ENCODE measurements around the gene DIO3. TPM values are rescaled to one million over a fixed set of nuclear protein-coding genes. Genes with fewer than 3 reads are reported as not detected.

DIO3 gene
- total and polyA plus RNA-seq, 2 donors from 2014 or later: 0.17 to 0.94 TPM

- no peak for DNase-seq
- Histone ChIP-seq H3K9me3 (ENCODE audit: control insufficient read depth in 2 of 3, insufficient read depth in 1 of 3, low read length in 3 of 3) (no peaks in the 10 kb centered on the region), H3K27ac (ENCODE audit: low read depth in 2 of 2, low read length in 2 of 2) (no peak overlapping the region), H3K4me3 (ENCODE audit: low read length in 3 of 3) (no peak overlapping the region), H3K9ac (ENCODE audit: low read length in 3 of 3) (no peak overlapping the region), H3K27me3 (ENCODE audit: control insufficient read depth, insufficient read depth, low read length) (no peaks in the 10 kb centered on the region), H3K36me3 (ENCODE audit: control insufficient read depth in 2 of 3, insufficient read depth in 3 of 3, low read length in 3 of 3) (no peaks in the 10 kb centered on the region), H3K4me1 (ENCODE audit: control insufficient read depth in 2 of 3, insufficient read depth in 2 of 3, low read depth in 1 of 3, low read length in 3 of 3) (no peaks in the 10 kb centered on the region)
- no peak for TF ChIP-seq CTCF (IDR thresholded peaks at IDR 0.05; ENCODE audit: borderline replicate concordance, extremely low read depth, insufficient read depth)
- intact Hi-C loops (cut with DNase I): no loop called here
- FAIRE-seq: no peak
Measured at GRCh38 chr14:101534198-101534597, 27.1 kb upstream of the DIO3 start.

GRCh38 chr14:101535232-101535631 lies 26.1 kb upstream of the DIO3 start:
- DNase-seq (peak in 1 of 5 donors; percentile 29), FAIRE-seq (no peak)
- intact Hi-C loops (cut with DNase I): no loop called here
- no peaks in the 10 kb centered on the region for H3K36me3 ChIP-seq (ENCODE audit: control insufficient read depth in 2 of 3, insufficient read depth in 3 of 3, low read length in 3 of 3)
- H3K9ac ChIP-seq (ENCODE audit: low read length in 3 of 3): no peak overlapping the region
- TF ChIP-seq CTCF (IDR thresholded peaks at IDR 0.05; ENCODE audit: borderline replicate concordance, extremely low read depth, insufficient read depth): no peak
- no peaks in the 10 kb centered on the region for H3K4me1 ChIP-seq (ENCODE audit: control insufficient read depth in 2 of 3, insufficient read depth in 2 of 3, low read depth in 1 of 3, low read length in 3 of 3)
- H3K27me3 ChIP-seq (ENCODE audit: control insufficient read depth, insufficient read depth, low read length): no peaks in the 10 kb centered on the region
- no peak overlapping the region for H3K4me3 ChIP-seq (ENCODE audit: low read length in 3 of 3)
- H3K9me3 ChIP-seq (ENCODE audit: control insufficient read depth in 2 of 3, insufficient read depth in 1 of 3, low read length in 3 of 3): no peaks in the 10 kb centered on the region
- H3K27ac ChIP-seq (ENCODE audit: low read depth in 2 of 2, low read length in 2 of 2): no peak overlapping the region

GRCh38 chr14:101535701-101536207 lies 25.5 kb upstream of the DIO3 start:
- Histone ChIP-seq H3K9me3 (ENCODE audit: control insufficient read depth in 2 of 3, insufficient read depth in 1 of 3, low read length in 3 of 3) (no peaks in the 10 kb centered on the region), H3K4me3 (ENCODE audit: low read length in 3 of 3) (no peak overlapping the region), H3K27ac (ENCODE audit: low read depth in 2 of 2, low read length in 2 of 2) (no peak overlapping the region), H3K27me3 (ENCODE audit: control insufficient read depth, insufficient read depth, low read length) (no peaks in the 10 kb centered on the region), H3K9ac (ENCODE audit: low read length in 3 of 3) (no peak overlapping the region), H3K36me3 (ENCODE audit: control insufficient read depth in 2 of 3, insufficient read depth in 3 of 3, low read length in 3 of 3) (no peaks in the 10 kb centered on the region), H3K4me1 (ENCODE audit: control insufficient read depth in 2 of 3, insufficient read depth in 2 of 3, low read depth in 1 of 3, low read length in 3 of 3) (no peaks in the 10 kb centered on the region)
- FAIRE-seq: no peak
- no peak for DNase-seq
- intact Hi-C loops (cut with DNase I): no loop called here
- TF ChIP-seq CTCF (IDR thresholded peaks at IDR 0.05; ENCODE audit: borderline replicate concordance, extremely low read depth, insufficient read depth): no peak

GRCh38 chr14:101537286-101537685 lies 24.0 kb upstream of the DIO3 start:
- Histone ChIP-seq H3K9me3 (ENCODE audit: control insufficient read depth in 2 of 3, insufficient read depth in 1 of 3, low read length in 3 of 3) (no peaks in the 10 kb centered on the region), H3K27me3 (ENCODE audit: control insufficient read depth, insufficient read depth, low read length) (no peaks in the 10 kb centered on the region), H3K9ac (ENCODE audit: low read length in 3 of 3) (no peak overlapping the region), H3K4me3 (ENCODE audit: low read length in 3 of 3) (no peak overlapping the region), H3K36me3 (ENCODE audit: control insufficient read depth in 2 of 3, insufficient read depth in 3 of 3, low read length in 3 of 3) (no peaks in the 10 kb centered on the region), H3K27ac (ENCODE audit: low read depth in 2 of 2, low read length in 2 of 2) (no peak overlapping the region), H3K4me1 (ENCODE audit: control insufficient read depth in 2 of 3, insufficient read depth in 2 of 3, low read depth in 1 of 3, low read length in 3 of 3) (no peaks in the 10 kb centered on the region)
- no peak for TF ChIP-seq CTCF (IDR thresholded peaks at IDR 0.05; ENCODE audit: borderline replicate concordance, extremely low read depth, insufficient read depth)
- DNase-seq (no peak), FAIRE-seq (no peak)
- intact Hi-C loops (cut with DNase I): no loop called here
